Thyroid gland (tissue), 4 donors: ENCODE data around the gene OBSCN. TPM values are rescaled to one million over a fixed set of nuclear protein-coding genes. Genes with fewer than 3 reads are reported as not detected.
A peak's percentile ranks its signal among the peaks of the same experiment; 100 is the strongest.

Source experiments
- DNase-seq, 2 donors: peaks; one replicate each; pipeline ENCODE4 v3.0.0-alpha.2; 2019
- H3K27ac ChIP-seq, 3 donors: fragments of 200-600 bp; sonication (generic); 1 replicate in 2 of 3; 2 replicates in 1 of 3; pipeline ENCODE4 v1.5.1; 2016 to 2019; ENCODE audit warnings: mild to moderate bottlenecking in 1 of 3, moderate library complexity in 1 of 3
- H3K27me3 ChIP-seq: fragments of 200-600 bp; sonication (generic); one replicate; pipeline ENCODE4 v1.5.1; 2019
- H3K36me3 ChIP-seq, 2 donors: fragments of 200-600 bp; sonication (generic); one replicate each; pipeline ENCODE4 v1.5.1; 2016 to 2019
- H3K4me1 ChIP-seq, 2 donors: fragments of 200-600 bp; sonication (generic); one replicate each; pipeline ENCODE4 v1.5.1; 2017 to 2019
- H3K4me3 ChIP-seq, 3 donors: fragments of 200-600 bp; sonication (generic); replicated peaks in 1 of 3; 1 replicate in 2 of 3; 2 replicates in 1 of 3; pipeline ENCODE4 v1.5.1; 2016; ENCODE audit warnings: mild to moderate bottlenecking in 1 of 3
- H3K9me3 ChIP-seq: fragments of 200-600 bp; sonication (generic); one replicate; pipeline ENCODE4 v1.5.1; 2017
- POLR2A ChIP-seq, 2 donors: fragments of 450-650 bp; IDR thresholded peaks; one replicate each; pipeline ENCODE4 v1.6.1; 2017; ENCODE audit warnings: antibody characterized with exemption in 2 of 2, mild to moderate bottlenecking in 2 of 2, moderate library complexity in 1 of 2
- WGBS, 2 donors: methylation state at CpG; one replicate each; pipeline ENCODE4 v1.1.5; 2017; 5-methylcytosine and 5-hydroxymethylcytosine counted together
- intact Hi-C: fragments of 100-400 bp; cut with DNase I; formaldehyde crosslinking; loops from one replicate; pipeline ENCODE4 v1.15.1; 2023
- total RNA-seq, 4 donors: library from RNA; depleted of rRNA; stranded (reverse); fragments of >200 nt; gene quantifications; one replicate each; pipeline ENCODE4 v1.2.3, GENCODE V29; 2016
- TF ChIP-seq, protein P1 (sequence below), 6 experiments: fragments of 200-600 bp in 3 of 6; fragments of 450-650 bp in 3 of 6; sonication (generic) in 3 of 6; IDR thresholded peaks; one replicate each; pipeline ENCODE4 v1.5.1; 2016 to 2019; ENCODE audit warnings: antibody characterized with exemption in 6 of 6, mild to moderate bottlenecking in 2 of 6, inconsistent platforms in 1 of 6, moderate library complexity in 1 of 6

The OBSCN gene
- total RNA-seq, 4 donors from 2014 or later = 24.0 to 35.1 (median 31.5) TPM

DNA sequence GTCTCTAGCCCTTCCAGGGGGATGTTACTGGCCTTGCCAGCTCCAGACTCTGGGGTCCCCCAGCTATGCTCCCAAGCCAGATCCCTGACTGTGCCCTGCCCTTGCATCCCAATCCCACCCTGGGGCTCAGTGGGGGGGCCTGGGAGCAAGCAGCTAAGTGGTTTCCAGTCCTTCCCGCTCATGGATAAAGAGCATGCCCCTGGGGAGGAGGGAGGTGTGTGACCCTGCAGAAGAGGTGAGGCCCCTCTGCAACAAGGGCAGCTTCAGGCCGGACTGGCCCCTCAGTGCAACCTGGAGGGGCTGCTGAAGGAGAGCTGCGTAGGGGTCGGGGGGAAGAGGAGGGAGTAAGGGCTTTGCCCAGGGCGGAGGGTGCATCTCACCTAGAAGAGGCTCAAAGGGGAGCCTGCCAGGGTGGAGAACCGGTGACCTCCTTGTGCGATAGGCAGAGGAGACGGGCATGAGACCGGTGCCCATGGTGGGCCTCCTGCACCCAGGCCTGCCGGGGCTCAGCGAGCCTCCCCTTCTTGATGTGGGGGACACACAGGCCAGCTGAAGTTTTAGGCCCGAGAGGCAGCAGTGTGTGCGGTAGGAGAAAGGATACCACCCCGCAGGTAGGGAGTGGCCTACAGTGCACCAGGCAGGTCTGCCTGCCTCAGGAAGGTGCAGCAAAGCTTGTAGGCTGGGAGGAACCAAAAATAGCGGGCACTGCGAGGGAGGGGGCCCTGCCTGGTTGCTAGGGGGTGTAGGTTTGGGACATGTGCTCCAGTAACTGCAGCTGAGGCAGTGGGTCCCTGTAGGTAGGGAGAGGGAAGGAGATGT, 3.1 kb downstream of the OBSCN start:
- TF ChIP-seq, protein P1, sequence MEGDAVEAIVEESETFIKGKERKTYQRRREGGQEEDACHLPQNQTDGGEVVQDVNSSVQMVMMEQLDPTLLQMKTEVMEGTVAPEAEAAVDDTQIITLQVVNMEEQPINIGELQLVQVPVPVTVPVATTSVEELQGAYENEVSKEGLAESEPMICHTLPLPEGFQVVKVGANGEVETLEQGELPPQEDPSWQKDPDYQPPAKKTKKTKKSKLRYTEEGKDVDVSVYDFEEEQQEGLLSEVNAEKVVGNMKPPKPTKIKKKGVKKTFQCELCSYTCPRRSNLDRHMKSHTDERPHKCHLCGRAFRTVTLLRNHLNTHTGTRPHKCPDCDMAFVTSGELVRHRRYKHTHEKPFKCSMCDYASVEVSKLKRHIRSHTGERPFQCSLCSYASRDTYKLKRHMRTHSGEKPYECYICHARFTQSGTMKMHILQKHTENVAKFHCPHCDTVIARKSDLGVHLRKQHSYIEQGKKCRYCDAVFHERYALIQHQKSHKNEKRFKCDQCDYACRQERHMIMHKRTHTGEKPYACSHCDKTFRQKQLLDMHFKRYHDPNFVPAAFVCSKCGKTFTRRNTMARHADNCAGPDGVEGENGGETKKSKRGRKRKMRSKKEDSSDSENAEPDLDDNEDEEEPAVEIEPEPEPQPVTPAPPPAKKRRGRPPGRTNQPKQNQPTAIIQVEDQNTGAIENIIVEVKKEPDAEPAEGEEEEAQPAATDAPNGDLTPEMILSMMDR (IDR thresholded peaks at IDR 0.05) = no peak
- TF ChIP-seq POLR2A (IDR thresholded peaks at IDR 0.05) = no peak
- H3K36me3 ChIP-seq = no peaks in the 10 kb centered on the region
- no peaks in the 10 kb centered on the region for H3K27me3 ChIP-seq
- no peak for DNase-seq
- intact Hi-C loops = loop anchor here (10.0 kb wide), 2 partner anchors 76 to 164 kb away; no protein-coding TSS in a partner anchor
- H3K4me3 ChIP-seq = no peak overlapping the region
- peaks cover 4 to 22% of the 10 kb centered on the region in 2 donors for H3K4me1 ChIP-seq
- no peaks in the 10 kb centered on the region for H3K9me3 ChIP-seq
- WGBS, 2 donors = 88 to 98% methylated on average over 13 to 16 of the region's 16 CpGs
- H3K27ac ChIP-seq = no peak overlapping the region

DNA sequence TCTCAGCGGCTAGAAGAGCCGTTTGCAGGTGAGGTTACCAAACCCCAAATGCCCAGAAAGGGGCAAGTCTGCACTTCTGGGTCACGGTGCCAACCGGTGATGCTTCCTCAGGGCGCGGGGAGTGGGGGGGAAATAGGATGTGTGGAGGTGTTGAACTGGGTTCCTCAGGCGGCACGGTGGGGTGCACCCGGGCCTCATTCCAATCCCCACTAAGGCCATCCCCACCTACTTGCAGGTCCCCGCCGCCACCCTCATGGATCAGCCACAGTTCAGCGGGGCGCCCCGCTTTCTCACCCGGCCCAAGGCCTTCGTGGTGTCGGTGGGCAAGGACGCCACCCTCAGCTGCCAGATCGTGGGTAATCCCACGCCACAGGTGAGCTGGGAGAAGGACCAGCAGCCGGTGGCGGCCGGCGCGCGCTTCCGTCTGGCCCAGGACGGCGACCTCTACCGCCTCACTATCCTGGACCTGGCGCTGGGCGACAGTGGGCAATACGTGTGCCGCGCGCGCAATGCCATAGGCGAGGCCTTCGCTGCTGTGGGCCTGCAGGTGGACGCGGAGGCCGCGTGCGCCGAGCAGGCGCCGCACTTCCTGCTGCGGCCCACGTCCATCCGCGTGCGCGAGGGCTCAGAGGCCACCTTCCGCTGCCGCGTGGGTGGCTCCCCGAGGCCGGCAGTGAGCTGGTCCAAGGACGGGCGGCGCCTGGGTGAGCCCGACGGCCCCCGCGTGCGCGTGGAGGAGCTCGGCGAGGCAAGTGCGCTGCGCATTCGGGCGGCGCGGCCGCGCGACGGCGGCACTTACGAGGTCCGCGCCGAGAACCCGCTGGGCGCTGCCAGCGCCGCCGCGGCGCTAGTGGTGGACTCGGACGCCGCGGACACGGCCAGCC, 3.9 kb downstream of the OBSCN start:
- Histone ChIP-seq H3K27ac (no peak overlapping the region), H3K9me3 (no peaks in the 10 kb centered on the region), H3K27me3 (no peaks in the 10 kb centered on the region), H3K4me3 (no peak overlapping the region), H3K4me1 (peaks cover 4 to 14% of the 10 kb centered on the region in 2 donors), H3K36me3 (no peaks in the 10 kb centered on the region)
- DNase-seq = no peak
- WGBS, 2 donors = 91 to 95% methylated on average over 22 to 51 of the region's 96 CpGs
- TF ChIP-seq, protein P1 (IDR thresholded peaks at IDR 0.05) = no peak
- TF ChIP-seq POLR2A (IDR thresholded peaks at IDR 0.05) = no peak
- intact Hi-C loops = loop anchor here (10.0 kb wide), 2 partner anchors 77 to 163 kb away; no protein-coding TSS in a partner anchor

DNA sequence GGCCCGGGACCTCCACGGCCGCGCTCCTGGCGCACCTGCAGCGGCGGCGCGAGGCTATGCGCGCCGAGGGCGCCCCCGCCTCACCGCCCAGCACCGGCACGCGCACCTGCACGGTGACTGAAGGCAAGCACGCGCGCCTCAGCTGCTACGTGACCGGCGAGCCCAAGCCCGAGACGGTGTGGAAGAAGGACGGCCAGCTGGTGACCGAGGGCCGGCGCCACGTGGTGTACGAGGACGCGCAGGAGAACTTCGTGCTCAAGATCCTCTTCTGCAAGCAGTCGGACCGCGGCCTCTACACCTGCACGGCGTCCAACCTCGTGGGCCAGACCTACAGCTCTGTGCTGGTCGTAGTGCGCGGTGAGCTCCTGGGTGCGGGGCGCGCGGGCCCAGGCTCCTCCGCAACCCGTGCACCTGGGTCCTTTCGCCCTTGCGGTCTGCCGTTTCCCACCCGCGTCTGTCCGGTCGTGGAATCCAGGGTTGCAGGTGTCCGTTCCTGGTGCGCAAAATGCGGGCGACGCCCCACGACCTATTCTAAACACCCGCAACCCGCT, 4.6 kb downstream of the OBSCN start:
- no peak for TF ChIP-seq POLR2A (IDR thresholded peaks at IDR 0.05)
- no peaks in the 10 kb centered on the region for H3K27me3 ChIP-seq
- DNase-seq = peak; percentile 16 to 24
- H3K4me1 ChIP-seq = peaks cover 4 to 14% of the 10 kb centered on the region in 2 donors
- no peak overlapping the region for H3K27ac ChIP-seq
- intact Hi-C loops = loop anchor here (10.0 kb wide), 2 partner anchors 78 to 162 kb away; no protein-coding TSS in a partner anchor
- H3K4me3 ChIP-seq = peak overlapping the region in 1 of 3 donors; percentile 65
- 5 to 9% methylated on average over 15 of the region's 66 CpGs for WGBS, 2 donors
- H3K36me3 ChIP-seq = no peaks in the 10 kb centered on the region
- no peaks in the 10 kb centered on the region for H3K9me3 ChIP-seq

DNA sequence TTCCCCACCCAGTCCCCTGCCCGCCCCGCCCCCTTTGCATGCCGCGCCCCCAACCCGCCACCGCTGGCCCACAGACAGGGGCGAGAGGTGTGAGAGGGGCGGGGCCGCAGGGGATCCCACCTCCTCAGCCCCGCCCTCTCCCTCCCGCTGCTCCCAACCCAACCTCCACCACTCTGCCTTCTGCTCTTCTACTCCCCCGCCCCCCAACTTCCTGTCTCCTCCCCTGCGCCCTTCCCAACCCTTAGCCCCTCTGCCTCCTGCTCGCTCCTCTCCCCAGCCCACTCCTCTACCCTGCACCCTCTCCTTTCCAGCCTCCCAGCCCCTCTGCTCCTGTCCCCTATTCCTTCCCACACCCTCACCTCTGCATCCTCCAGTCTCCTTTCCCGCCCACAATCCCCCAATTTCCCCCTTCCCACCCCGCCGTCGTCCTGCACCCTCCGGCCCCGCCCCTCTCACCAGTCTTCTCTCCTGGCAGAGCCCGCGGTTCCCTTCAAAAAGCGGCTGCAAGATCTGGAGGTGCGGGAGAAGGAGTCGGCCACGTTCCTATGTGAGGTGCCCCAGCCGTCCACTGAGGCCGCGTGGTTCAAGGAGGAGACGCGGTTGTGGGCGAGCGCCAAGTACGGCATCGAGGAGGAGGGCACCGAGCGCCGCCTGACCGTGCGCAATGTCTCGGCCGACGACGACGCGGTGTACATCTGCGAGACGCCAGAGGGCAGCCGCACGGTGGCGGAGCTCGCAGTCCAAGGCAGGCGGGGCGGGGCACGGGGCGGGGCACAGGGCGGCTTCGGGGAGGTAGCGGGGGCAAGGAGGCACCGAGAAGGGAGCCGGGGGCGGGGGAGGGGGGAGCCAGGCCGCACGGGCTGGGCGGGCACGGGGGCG, 5.4 kb downstream of the OBSCN start:
- Histone ChIP-seq H3K36me3 (no peaks in the 10 kb centered on the region), H3K27ac (peak overlapping the region in 2 of 3 donors; percentile 23 to 80), H3K27me3 (no peaks in the 10 kb centered on the region), H3K9me3 (no peaks in the 10 kb centered on the region), H3K4me3 (peak overlapping the region; percentile 53 to 65 (median 56)), H3K4me1 (peaks cover 4 to 14% of the 10 kb centered on the region in 2 donors)
- 0 to 1% methylated on average over 19 to 35 of the region's 67 CpGs for WGBS, 2 donors
- TF ChIP-seq POLR2A (IDR thresholded peaks at IDR 0.05) = peak in 1 of 2 donors; percentile 49
- TF ChIP-seq, protein P1 (IDR thresholded peaks at IDR 0.05) = peak; percentile 23 to 72 (median 40)
- intact Hi-C loops = loop anchor here (10.0 kb wide), 2 partner anchors 78 to 162 kb away; no protein-coding TSS in a partner anchor
- DNase-seq = peak; percentile 93
